ENCODE data around the gene NEURL4.
A peak's percentile ranks its signal among the peaks of the same experiment; 100 is the strongest.

NEURL4 gene

GRCh38 chr17:7315570-7316235 lies 13.4 kb downstream of the NEURL4 start:
- H3K4me3 ChIP-seq (replicated peaks; ENCODE audit: low read depth, low read length) = peak overlapping the region; percentile 85
- no peaks in the 10 kb centered on the region for H3K27me3 ChIP-seq (replicated peaks; ENCODE audit: control insufficient read depth, insufficient read depth, low read length)
- peaks cover 50% of the 10 kb centered on the region for H3K36me3 ChIP-seq (ENCODE audit: control insufficient read depth, insufficient read depth, low read length)
- DNase-seq (ENCODE audit: extremely low read depth, insufficient read length) = no peak
- TF ChIP-seq CTCF (IDR thresholded peaks at IDR 0.05; ENCODE audit: insufficient read depth, low read length, poor library complexity, severe bottlenecking) = no peak

- TF ChIP-seq CTCF (IDR thresholded peaks at IDR 0.05; ENCODE audit: insufficient read depth, low read length, poor library complexity, severe bottlenecking) = no peak
- peak within 1 kb of the TSS; percentile 85 for H3K4me3 ChIP-seq (replicated peaks; ENCODE audit: low read depth, low read length)
- no peaks in the 10 kb centered on the region for H3K27me3 ChIP-seq (replicated peaks; ENCODE audit: control insufficient read depth, insufficient read depth, low read length)
- DNase-seq (ENCODE audit: extremely low read depth, insufficient read length) = peak; percentile 91
- H3K36me3 ChIP-seq (ENCODE audit: control insufficient read depth, insufficient read depth, low read length) = peaks cover 51% of the 10 kb centered on the region
Observed at GRCh38 chr17:7314719-7315569, 14.2 kb downstream of the NEURL4 start, which contains the start of gene GPS2. TSS of gene GPS2 (minus strand) at chr17:7315360. CDS start at chr17:7315052, 308 bp downstream.

GRCh38 chr17:7313890-7314718 lies 15.0 kb downstream of the NEURL4 start:
- Histone ChIP-seq H3K4me3 (replicated peaks; ENCODE audit: low read depth, low read length) (peak overlapping the region; percentile 85), H3K36me3 (ENCODE audit: control insufficient read depth, insufficient read depth, low read length) (peaks cover 55% of the 10 kb centered on the region), H3K27me3 (replicated peaks; ENCODE audit: control insufficient read depth, insufficient read depth, low read length) (no peaks in the 10 kb centered on the region)
- TF ChIP-seq CTCF (IDR thresholded peaks at IDR 0.05; ENCODE audit: insufficient read depth, low read length, poor library complexity, severe bottlenecking) = no peak
- DNase-seq (ENCODE audit: extremely low read depth, insufficient read length) = no peak

- H3K4me3 ChIP-seq (replicated peaks; ENCODE audit: low read depth, low read length) = no peak overlapping the region
- no peak for TF ChIP-seq CTCF (IDR thresholded peaks at IDR 0.05; ENCODE audit: insufficient read depth, low read length, poor library complexity, severe bottlenecking)
- peaks cover 47% of the 10 kb centered on the region for H3K36me3 ChIP-seq (ENCODE audit: control insufficient read depth, insufficient read depth, low read length)
- H3K27me3 ChIP-seq (replicated peaks; ENCODE audit: control insufficient read depth, insufficient read depth, low read length) = no peaks in the 10 kb centered on the region
- no peak for DNase-seq (ENCODE audit: extremely low read depth, insufficient read length)
Observed at GRCh38 chr17:7313088-7313889, 15.8 kb downstream of the NEURL4 start.

All from GM06990 (cell line).